Activated CD4-positive, CD25-positive, alpha-beta regulatory T cell treated with anti-CD3 and anti-CD28 coated beads, Interleukin-2, amount 50 U/mL, for 72 hours (primary cell): Measurements from ENCODE around the gene VAX1.
"Not testable (repeated sequence)": the region's sequence is repeated elsewhere in the genome, so short reads cannot be mapped to it uniquely, and the experiment has no call there.

Experiments used
- DNase-seq: peaks from one replicate; pipeline ENCODE4 v3.0.0; 2021

Gene VAX1

DNA sequence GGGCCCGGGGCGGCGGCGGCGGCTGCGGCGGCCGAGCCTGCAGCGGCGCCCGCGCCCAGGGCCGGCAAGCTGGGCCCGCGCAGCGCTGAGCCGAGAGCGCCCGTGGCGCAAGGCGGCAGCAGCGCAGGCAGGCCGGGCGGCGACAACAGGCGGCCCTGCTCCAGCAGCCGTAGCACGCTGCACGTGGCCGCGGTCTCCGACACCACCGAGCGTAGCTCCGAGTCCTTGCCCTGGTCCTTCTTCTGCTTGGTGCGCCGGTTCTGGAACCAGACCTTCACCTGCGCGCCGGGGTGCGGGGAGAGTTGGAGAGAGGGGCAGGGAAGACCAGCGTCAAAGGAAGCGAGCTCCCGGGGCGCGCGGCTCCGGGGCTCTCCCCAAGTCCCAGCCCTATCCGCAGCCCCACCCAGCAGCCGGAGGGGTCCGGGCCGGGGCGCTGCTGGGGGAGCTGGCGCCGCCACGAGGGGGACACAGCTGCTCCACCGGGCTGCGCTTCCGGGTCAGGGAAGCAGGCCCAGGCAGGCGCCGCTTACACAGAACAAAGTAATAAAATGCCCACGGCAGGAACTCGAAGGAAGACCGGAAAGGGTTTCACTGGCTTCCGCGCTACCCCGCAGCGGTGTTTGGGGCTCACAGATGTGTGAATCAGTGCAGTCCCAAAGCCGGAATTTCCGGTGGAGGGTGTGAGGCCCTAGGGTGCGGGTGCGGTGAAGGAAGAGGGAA, 3.6 kb downstream of the VAX1 start:
- DNase-seq, result no peak

DNA sequence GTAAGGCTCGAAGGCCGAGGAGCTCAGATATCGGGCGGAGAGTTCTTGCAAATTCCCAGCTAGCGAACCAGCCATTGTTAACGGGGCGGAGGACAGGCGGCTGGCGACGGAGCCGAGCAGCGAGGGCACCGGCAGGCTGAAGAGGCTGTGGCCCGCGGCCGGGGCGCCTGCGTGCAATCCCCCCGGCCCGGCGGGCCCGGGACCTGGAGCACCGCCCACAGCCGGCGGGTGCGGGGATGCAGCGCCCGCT, 4.1 kb downstream of the VAX1 start:
- no peak for DNase-seq

DNA sequence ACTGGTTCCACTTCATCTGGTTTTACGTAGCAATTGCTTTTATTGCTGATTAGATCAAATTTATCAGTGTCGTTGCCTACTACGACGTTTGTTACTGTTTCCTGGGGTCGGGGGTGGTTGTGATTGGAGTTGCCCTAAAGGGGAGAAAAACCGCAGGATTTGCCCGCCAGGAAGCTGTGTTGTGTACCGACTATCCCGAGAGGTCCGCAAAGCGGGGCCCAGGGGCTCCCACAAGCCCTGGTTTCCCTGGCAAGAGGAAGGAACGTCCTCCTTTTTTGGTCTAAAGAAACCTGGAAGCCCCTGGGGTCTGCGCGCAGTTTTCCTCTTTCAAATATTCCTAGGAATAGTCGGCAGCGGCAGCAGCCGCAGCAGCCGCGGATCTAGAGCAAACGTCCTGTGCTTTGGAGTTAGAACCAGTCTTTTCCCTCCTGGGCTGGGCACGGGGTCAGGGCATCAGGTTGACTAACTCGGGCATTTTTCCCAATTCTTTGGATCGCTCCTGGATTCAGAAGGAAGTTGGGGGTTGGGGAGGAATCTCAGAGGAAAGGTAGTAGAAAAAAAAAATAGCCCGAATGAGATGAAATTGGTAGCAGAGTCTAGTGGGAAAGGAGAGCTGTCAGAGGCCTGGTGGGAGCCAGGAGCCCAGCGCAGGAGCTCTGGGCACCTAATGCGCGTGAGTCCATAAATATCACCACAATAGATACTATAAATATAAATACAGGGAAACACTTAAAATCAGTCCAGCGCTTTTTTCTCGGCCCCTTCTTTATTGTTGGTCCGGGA, 4.6 kb downstream of the VAX1 start:
- no peak for DNase-seq

DNA sequence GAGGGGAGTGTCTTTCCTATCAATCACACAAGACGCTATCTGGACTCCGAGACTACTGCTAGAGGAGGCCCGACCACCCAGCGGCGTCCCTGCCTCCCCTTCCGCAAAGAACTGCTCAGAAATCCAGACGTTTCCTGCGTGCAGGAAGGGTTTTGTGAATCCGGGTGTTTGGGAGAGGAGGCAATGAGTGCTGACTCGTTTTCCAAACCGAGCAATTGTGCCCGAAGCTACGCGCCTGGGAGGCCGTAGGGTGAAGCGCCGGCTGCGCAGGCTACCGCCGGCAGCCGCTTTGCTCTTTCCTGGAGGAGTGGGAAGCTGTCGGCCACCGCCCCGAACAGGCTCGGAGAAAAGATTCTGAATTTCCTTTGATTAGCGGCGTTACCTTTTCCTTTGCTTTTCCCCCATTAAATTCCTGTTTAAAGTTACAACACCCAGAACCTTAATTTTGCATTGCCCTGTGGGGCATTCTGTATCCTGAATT, 5.3 kb downstream of the VAX1 start:
- DNase-seq, result no peak

DNA sequence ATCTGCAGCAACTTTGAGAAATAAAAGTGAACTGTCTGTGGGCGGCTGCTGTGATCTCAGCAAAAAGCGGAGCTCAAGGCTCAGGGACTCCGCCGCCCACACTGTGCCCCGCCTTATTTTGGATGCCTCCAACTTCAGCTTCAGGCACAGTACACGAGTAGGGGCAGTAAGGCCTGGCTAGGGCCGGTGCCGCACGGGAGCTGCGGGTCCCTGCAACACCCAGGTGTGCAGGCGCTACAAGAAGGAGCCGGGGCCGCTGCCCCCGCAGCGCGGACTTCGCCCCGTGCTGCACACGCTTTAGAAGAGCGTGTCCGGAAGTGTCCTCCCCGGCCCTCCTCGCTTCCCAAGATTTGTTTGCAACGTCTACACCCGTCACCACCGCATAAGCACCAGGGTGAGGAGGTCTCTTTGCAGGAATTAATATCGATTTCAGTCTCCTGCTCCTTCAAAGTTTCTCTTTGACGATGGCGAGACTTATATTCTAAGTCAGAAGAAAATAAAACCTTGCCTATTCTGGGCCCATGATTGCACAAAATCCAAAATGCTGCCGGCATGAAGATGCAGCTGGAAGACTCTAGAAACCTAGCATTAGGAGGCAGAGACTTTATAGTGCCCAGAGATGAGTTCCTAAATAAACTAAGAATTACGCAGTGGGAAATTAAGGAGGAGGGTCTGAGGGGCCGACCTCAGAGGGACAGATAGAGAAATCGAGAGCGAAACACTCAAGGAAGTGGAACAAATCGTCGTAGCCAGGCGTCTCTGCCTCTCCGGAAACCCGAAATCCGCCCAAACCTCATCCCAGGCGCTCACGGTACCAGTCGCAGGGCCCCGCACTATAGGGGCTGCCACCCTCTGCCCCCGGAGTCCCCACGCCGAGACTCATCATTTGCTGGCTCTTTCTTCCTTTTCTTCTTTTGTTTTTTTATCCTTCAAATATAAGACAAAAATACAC, 6.4 kb downstream of the VAX1 start:
- DNase-seq, result no peak

DNA sequence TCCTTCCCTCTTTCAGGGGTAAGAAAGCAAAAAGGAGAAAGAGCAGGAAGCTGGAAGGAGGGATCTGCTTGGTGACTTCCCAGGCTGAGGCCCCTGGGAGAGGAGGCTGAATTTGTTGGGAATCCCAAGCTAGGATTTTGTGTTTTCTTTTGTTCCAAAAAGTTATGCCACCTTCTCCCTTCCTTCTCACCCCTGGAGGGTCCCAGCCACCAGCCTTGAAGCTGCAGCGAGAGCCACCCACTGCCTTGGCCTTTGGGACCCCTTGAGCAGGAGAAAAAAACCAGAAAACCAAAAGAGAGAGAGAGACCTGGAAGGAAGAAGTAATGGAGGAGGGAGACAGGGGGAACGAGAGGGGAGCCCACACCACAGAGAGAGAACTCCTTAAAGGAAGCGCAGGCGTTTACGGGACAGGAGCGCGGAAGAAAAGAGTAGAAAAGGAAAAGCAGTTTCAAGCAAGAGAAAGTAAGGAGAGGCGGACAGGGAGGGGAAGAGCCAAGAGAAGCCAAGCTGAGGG, 7.2 kb downstream of the VAX1 start:
- no peak for DNase-seq

DNA sequence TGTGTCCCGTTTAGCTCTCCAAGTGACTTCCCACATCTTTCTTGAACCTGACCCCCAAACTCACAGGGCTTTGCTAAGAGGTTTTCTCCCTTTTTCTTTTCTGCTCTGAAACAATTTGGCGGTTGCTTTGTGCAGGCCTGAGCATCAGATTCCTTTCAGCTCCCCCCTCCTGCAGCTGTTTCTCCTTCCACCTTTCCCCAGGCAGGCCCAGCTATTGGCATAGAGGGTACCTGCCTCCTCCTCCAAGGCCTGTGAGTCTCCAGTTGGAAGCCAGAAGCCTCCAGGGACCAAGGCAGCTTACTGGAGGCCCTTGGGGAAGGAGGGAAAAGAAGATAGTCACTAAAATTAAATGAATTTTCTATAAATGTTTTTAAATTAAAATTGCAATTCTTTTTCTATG, 7.7 kb downstream of the VAX1 start:
- no peak for DNase-seq

DNA sequence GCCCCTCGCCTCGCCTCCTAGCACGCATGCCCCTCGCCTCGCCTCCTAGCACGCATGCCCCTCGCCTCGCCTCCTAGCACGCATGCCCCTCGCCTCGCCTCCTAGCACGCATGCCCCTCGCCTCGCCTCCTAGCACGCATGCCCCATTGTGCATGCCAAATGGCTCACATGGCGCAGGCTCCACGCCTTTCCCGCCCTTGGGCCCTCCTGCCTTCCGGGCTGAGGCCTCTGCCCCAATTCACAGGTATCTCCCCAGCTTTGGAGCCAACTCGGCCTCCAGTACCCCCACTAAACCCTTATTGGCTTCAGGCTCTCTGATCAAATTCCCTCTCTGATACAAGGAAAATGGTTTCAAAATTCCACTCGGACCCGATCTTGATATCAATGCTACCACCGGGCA, 11.4 kb downstream of the VAX1 start:
- DNase-seq, result not testable (repeated sequence)

DNA sequence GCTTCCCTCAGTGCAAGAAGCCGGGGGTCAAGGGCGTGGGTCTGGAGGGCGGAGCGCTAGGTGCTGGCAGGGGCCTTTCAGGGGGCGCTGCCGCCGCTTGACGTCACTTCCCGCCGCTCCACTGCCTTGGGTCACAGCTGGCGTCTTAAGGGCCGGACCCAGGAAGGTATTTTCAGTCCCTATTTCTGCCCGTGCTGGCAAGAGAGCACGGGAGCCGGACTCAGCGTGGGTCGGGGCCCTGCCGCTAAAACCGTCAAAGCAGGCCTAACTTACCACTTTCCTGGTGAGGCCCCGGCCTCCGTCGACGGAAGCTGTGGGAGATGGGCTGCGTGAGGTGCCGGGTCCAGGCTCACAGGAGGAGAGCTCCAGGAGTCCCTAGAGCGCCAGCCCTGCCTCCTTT, 12.0 kb downstream of the VAX1 start:
- DNase-seq, result no peak

DNA sequence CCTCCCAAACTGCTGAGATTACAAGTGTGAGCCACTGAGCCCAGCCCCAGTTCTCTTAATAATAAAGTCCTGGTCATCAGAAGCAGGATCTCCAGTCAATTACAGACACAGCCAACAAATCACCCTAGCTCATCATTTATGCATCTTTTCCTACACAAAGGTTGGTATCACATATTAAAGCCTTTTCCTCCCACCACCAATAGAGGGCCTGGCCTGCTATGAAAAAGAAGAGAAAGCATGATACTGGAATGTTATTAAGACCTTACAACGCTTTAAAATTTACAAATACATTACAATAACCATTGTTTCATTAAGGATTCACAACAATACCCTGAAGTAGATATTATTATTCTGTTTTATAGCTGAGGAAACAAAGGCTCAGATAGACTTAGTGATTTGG, 25.9 kb downstream of the VAX1 start:
- no peak for DNase-seq

DNA sequence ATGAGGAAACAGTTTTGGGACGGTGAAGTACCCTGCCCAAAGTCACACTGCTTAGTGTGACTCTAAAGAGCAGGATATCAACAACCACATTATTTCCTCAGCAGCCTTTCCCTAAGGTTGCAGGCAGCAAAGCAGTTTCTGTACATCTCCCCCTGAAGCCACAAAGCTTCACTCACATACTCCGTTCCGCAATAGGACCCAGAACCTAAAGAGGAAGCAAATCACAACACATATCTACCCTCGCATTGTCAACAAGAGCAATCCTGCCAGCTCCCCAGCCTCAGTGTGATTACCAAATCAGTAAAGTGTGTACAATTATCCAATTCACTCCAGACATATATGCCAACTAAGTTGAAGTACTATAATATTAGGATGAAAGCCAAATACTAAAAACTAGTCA, 30.8 kb downstream of the VAX1 start:
- no peak for DNase-seq

DNA sequence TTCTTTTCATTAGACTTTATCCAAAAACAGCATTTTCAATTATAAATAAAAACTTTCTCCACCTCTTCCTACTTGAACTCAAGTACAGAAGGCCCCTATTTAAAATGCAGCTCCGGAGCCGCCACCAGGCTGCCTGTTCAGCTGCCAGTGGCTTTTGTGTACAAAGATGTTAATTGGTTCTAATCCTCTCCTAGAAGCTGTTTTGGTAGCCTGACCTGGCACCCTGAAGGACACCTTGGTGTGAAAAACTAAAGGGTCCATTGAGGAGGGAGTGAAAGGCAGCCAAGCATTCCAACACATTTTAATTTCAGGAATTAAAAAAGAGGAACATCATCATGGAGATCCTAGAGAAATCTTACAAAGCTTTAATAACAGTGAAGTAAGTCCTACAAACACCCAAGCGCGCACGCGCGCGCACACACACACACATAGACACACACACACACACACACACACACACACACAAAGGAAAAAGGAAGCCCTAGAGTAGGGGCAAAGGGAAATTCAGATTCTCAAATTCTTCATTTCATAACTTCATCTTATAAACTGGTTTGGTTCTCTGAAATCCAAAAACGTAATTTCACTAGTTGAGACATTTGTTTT, 41.4 kb downstream of the VAX1 start:
- no peak for DNase-seq

DNA sequence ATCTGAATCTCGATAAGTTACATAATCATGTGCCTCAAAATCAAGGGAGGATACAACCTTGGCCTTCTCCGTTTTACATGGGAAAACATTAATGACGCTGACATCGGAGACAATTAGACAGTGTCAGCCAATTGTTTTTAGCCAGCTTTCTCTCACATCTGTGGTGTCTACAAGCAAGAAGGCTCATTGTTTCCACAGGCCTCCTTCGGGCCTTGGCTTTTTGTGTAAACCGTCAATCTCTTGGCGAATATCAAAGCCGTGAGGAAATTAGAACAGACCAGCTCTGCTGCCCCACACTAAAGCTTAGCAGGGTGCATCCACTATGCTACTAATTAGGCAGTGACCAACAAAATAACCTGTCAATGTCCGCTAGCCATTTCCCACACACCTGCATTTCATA, 43.2 kb downstream of the VAX1 start:
- no peak for DNase-seq

DNA sequence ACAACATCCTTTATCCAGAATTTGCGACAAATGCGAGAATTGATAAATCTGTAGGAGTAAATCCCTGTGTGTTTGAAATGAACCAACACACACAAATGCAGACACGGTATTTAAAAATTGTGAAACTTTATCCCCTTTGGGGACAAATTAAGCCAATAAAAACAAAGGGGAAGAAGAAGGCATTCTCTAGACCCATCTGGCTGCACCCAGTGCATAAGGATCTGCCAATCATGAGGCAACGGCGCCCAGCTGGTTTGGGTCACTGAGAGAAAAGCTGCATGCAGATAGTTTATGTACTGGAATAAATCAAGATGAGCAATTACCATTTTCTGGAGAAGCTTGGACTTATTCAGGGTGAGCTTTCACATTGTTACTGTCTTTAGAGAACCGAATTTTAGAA, 45.7 kb downstream of the VAX1 start:
- DNase-seq, result no peak

DNA sequence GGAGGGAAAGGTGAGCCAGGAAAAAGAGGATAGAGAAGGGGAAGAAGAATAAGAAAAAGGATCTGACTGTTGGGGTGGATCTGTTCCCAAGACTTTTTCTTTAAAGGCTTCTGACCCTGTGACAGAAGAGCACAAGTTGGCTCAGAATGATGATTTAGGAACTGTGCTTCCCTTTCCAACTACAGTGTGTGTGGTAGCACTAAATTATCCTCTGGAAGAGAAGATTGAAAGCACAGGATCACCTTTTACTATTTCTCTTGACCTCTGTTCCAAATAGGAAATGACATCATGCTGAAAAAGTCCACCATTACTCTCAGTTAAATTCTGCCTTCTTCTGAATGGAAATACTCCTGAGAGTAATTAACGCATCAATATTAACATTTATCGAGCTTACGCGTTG, 47.2 kb downstream of the VAX1 start:
- DNase-seq, result no peak

DNA sequence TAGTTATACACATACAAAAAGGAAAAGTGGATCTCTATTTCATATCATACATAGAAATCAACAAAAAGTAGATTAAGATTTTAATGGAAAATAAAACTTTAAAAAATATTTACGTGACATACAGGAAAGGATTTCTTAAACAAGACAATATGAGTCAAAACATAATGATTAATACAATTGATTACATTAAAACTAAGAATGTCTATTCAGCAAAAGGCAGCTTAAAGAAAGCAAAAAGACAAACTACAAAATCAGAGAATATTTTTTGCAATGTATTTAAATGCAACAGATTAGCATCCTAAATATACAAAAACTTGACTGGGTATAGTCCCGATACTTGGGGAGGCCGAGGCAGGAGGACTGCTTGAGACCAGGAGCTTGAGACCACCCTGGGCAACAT, 50.5 kb downstream of the VAX1 start:
- no peak for DNase-seq

DNA sequence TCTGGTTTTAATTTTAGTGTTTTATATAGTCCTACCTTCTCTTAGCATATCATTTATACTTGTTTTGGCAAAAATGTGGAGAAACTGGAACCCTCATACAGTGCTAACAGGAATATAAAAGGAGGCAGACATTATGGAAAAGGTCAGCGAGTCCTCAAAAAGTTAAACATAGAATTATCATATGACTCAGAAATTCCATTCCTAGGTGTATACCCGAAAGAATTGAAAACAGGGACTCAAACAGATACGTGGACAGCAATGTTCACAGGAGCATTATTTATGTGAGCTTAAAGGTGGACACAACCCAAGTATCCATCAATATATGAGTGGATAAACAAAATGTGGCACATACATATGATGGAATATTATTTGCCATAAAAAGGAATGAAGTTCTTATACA, 51.5 kb downstream of the VAX1 start:
- no peak for DNase-seq

DNA sequence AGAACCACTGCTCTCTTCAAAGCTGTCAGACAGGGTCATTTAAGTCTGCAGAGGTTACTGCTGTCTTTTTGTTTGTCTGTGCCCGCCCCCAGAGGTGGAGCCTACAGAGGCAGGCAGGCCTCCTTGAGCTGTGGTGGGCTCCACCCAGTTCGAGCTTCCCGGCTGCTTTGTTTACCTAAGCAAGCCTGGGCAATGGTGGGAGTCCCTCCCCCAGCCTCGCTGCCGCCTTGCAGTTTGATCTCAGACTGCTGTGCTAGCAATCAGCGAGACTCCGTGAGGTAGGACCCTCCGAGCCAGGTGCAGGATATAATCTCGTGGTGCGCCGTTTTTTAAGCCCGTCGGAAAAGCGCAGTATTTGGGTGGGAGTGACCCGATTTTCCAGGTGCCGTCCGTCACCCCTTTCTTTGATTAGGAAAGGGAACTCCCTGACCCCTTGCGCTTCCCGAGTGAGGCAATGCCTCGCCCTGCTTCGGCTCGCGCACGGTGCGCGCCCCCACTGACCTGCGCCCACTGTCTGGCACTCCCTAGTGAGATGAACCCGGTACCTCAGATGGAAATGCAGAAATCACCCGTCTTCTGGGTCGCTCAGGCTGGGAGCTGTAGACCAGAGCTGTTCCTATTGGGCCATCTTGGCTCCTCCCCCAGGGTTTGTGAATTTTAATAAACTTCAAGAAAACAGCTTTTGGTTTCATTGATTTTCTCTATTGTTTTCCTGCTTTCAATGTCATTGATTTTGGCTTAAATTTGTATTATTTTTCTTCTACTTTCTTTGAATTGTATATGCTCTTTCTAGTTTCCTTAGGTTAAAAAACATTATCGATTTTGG, 53.4 kb downstream of the VAX1 start:
- not testable (repeated sequence) for DNase-seq
